GM19193 (cell line): ENCODE measurements around the gene SEZ6L.

Experiments
- POLR2A ChIP-seq: IDR thresholded peaks from 4 replicates; pipeline ENCODE4 v1.6.1; 2011; ENCODE audit not compliant: insufficient read depth, insufficient read length; ENCODE audit errors: extremely low read depth

Gene SEZ6L

GRCh38 chr22:26291940-26292666 lies 122.8 kb downstream of the SEZ6L start:
- TF ChIP-seq POLR2A = no peak

- no peak for TF ChIP-seq POLR2A
These were observed 123.4 kb downstream of the SEZ6L start for GRCh38 chr22:26292667-26292995.

GRCh38 chr22:26295563-26296126 lies 126.4 kb downstream of the SEZ6L start:
- no peak for TF ChIP-seq POLR2A

GRCh38 chr22:26298605-26299310 lies 129.5 kb downstream of the SEZ6L start:
- TF ChIP-seq POLR2A = no peak

- TF ChIP-seq POLR2A = no peak
These were observed 133.5 kb downstream of the SEZ6L start for GRCh38 chr22:26302726-26303125.

- no peak for TF ChIP-seq POLR2A
These were observed 134.2 kb downstream of the SEZ6L start for GRCh38 chr22:26303475-26303874.

GRCh38 chr22:26304730-26305129 lies 135.5 kb downstream of the SEZ6L start:
- TF ChIP-seq POLR2A = no peak

GRCh38 chr22:26308467-26308866 lies 139.2 kb downstream of the SEZ6L start:
- TF ChIP-seq POLR2A = no peak

GRCh38 chr22:26310616-26311015 lies 141.4 kb downstream of the SEZ6L start:
- no peak for TF ChIP-seq POLR2A

- no peak for TF ChIP-seq POLR2A
These were observed 144.0 kb downstream of the SEZ6L start for GRCh38 chr22:26313291-26313690.

- TF ChIP-seq POLR2A = no peak
These were observed 144.9 kb downstream of the SEZ6L start for GRCh38 chr22:26314171-26314570.

- TF ChIP-seq POLR2A = no peak
These were observed 145.4 kb downstream of the SEZ6L start for GRCh38 chr22:26314656-26315055.

GRCh38 chr22:26316732-26317285 lies 147.5 kb downstream of the SEZ6L start:
- TF ChIP-seq POLR2A = no peak

- no peak for TF ChIP-seq POLR2A
These were observed 149.7 kb downstream of the SEZ6L start for GRCh38 chr22:26318975-26319374.

- TF ChIP-seq POLR2A = no peak
These were observed 151.2 kb downstream of the SEZ6L start for GRCh38 chr22:26320447-26320846.

GRCh38 chr22:26321469-26321913 lies 152.2 kb downstream of the SEZ6L start:
- no peak for TF ChIP-seq POLR2A

GRCh38 chr22:26322179-26322905 lies 153.1 kb downstream of the SEZ6L start:
- no peak for TF ChIP-seq POLR2A
